ENCODE measurements around the gene SLC6A19.

SLC6A19 gene

GRCh38 chr5:1218351-1219080 is 17.1 kb downstream of the SLC6A19 start:
- no peak for DNase-seq (ENCODE audit: extremely low read depth, low read depth)
- H3K4me3 ChIP-seq (replicated peaks; ENCODE audit: low read depth, low read length), result no peak overlapping the region
- no peak for TF ChIP-seq CTCF (IDR thresholded peaks at IDR 0.05; ENCODE audit: low read depth, low read length, missing control alignments)

GRCh38 chr5:1219098-1219767 is 17.8 kb downstream of the SLC6A19 start:
- no peak for TF ChIP-seq CTCF (IDR thresholded peaks at IDR 0.05; ENCODE audit: low read depth, low read length, missing control alignments)
- DNase-seq (ENCODE audit: extremely low read depth, low read depth), result no peak
- H3K4me3 ChIP-seq (replicated peaks; ENCODE audit: low read depth, low read length), result no peak overlapping the region

DNA sequence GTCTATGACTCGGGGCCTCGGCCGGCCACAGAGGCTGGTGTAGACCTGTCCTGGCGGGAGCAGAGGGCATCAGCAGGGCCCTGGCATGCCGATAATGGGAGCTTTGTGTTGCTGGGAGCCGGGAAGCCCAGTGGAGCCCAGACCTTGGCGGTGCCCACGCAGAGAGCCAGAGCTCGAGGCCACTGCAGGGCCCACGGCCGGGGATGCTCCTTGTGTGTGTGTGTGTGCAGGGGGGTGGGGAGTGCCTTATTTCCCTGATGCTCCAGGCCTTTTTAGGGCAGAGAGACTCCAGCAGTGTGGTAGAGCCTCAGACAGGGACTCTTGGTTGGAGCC is 18.3 kb downstream of the SLC6A19 start:
- no peak overlapping the region for H3K4me3 ChIP-seq (replicated peaks; ENCODE audit: low read depth, low read length)
- DNase-seq (ENCODE audit: extremely low read depth, low read depth), result no peak
- no peak for TF ChIP-seq CTCF (IDR thresholded peaks at IDR 0.05; ENCODE audit: low read depth, low read length, missing control alignments)

DNA sequence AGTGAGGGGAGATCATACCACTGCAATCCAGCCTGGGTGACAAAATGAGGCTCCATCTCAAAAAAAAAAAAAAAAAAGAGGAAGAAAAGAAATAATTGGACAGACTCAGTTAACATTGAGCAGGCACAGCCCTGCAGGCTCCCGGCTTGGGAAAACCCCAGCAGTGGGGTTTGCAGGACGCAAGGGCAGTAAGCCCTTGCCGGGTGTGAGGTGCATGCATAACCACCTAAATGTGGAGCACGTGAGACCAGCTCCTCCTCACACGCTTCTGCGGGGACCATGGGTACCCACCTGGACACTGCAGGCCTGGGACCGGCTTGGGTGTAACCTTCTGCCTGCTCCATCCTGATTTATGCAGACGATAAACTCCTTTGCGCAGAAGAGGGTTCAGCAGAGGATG is 19.0 kb downstream of the SLC6A19 start:
- DNase-seq (ENCODE audit: extremely low read depth, low read depth), result no peak
- H3K4me3 ChIP-seq (replicated peaks; ENCODE audit: low read depth, low read length), result no peak overlapping the region

DNA sequence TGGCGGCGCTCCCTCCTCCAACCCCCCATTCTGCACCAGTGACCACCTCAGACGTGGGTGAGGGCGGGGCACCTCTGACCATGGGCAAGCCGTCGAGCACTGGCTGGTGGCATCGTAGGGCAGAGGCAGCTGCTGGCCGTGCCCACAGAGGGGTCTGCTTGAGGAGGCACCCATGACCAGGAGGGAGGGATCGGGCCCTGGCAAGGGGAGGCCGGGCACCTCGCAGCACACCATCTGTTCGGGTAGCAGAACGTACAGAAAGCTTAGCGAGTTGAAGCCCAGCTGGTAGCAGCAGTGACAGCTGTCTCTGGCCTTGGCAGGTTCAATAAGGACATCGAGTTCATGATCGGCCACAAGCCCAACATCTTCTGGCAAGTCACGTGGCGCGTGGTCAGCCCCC is 19.4 kb downstream of the SLC6A19 start:
- TF ChIP-seq CTCF (IDR thresholded peaks at IDR 0.05; ENCODE audit: low read depth, low read length, missing control alignments), result no peak
- H3K4me3 ChIP-seq (replicated peaks; ENCODE audit: low read depth, low read length), result no peak overlapping the region
- no peak for DNase-seq (ENCODE audit: extremely low read depth, low read depth)

More for the DNA sequence above, 19.0 kb downstream of the SLC6A19 start:
- no peak for TF ChIP-seq CTCF (IDR thresholded peaks at IDR 0.05; ENCODE audit: low read depth, low read length, missing control alignments)

GRCh38 chr5:1221721-1222120 is 20.3 kb downstream of the SLC6A19 start:
- TF ChIP-seq CTCF (IDR thresholded peaks at IDR 0.05; ENCODE audit: low read depth, low read length, missing control alignments), result no peak
- no peak overlapping the region for H3K4me3 ChIP-seq (replicated peaks; ENCODE audit: low read depth, low read length)
- DNase-seq (ENCODE audit: extremely low read depth, low read depth), result no peak

Measured in HFF-Myc (cell line).